T-helper 1 cell treated with Interleukin-12 subunit alpha and Interleukin-12 subunit beta and Interleukin-4 antibody, amounts not matched to agents 30 μg/mL and 1 μg/mL, for 36 hours (primary cell): ENCODE data around the gene RAI1.
"Not testable (repeated sequence)": the region's sequence is repeated elsewhere in the genome, so short reads cannot be mapped to it uniquely, and the experiment has no call there.

Source experiments
- H3K27ac Mint-ChIP-seq: one replicate; pipeline ENCODE4 v1.8.0; 2021; ENCODE audit warnings: mild to moderate bottlenecking, mixed read lengths
- H3K27me3 Mint-ChIP-seq: one replicate; pipeline ENCODE4 v1.8.0; 2021; ENCODE audit warnings: low read depth, mixed read lengths
- H3K36me3 Mint-ChIP-seq: one replicate; pipeline ENCODE4 v1.8.0; 2021; ENCODE audit warnings: low read depth, mixed read lengths
- H3K4me1 Mint-ChIP-seq: one replicate; pipeline ENCODE4 v1.8.0; 2021; ENCODE audit warnings: low read depth, mixed read lengths
- H3K4me3 Mint-ChIP-seq: one replicate; pipeline ENCODE4 v1.8.0; 2021; ENCODE audit warnings: mild to moderate bottlenecking, moderate library complexity, mixed read lengths
- H3K9me3 Mint-ChIP-seq: one replicate; pipeline ENCODE4 v1.8.0; 2021; ENCODE audit warnings: mixed read lengths

Gene RAI1

GRCh38 chr17:17806035-17806434 is 124.8 kb downstream of the RAI1 start:
- Mint-ChIP-seq H3K9me3 (no peaks in the 10 kb centered on the region), H3K27me3 (no peaks in the 10 kb centered on the region), H3K4me3 (no peak overlapping the region), H3K36me3 (peaks cover 8% of the 10 kb centered on the region), H3K4me1 (peaks cover 2% of the 10 kb centered on the region), H3K27ac (no peak overlapping the region)

DNA sequence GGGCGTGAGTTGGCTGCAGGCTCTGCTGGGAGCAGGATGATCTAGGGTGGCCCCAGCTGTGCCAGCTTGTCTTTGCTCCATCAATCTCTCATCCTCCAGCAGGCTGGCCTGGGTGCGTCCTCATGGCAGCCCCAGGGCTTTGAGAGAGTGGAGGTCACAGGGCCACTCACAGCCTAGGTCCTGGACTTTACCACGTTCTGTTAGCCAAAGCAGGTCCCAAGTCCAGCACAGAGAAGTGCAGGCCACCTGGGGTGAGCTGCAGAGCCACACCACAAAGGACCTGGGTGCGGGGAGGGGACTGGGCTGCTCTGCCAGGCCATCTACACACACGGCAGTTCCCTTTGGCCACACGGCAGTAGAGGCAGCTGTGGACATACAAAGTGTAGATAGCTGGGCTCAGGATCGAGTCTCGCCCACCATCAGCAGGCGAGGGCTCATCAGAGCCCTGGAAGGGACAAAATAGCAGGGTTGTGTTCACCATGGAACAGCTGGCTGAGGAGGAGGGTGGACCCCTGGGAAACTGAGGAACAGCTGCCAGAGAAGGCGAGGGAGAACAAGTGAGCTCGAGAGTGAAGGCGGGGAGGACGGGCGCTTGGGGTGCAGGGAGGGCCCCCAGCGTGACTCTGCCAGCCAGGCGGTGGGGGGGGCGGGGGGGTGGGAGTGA is 125.5 kb downstream of the RAI1 start:
- no peak overlapping the region for H3K4me3 Mint-ChIP-seq

GRCh38 chr17:17807440-17807839 is 126.2 kb downstream of the RAI1 start:
- Mint-ChIP-seq H3K27ac (no peak overlapping the region), H3K4me3 (no peak overlapping the region), H3K9me3 (no peaks in the 10 kb centered on the region), H3K27me3 (no peaks in the 10 kb centered on the region), H3K4me1 (peaks cover 2% of the 10 kb centered on the region), H3K36me3 (peaks cover 6% of the 10 kb centered on the region)

More for the DNA sequence above, 125.5 kb downstream of the RAI1 start:
- peaks cover 2% of the 10 kb centered on the region for H3K4me1 Mint-ChIP-seq
- no peaks in the 10 kb centered on the region for H3K9me3 Mint-ChIP-seq
- no peaks in the 10 kb centered on the region for H3K27me3 Mint-ChIP-seq
- peaks cover 8% of the 10 kb centered on the region for H3K36me3 Mint-ChIP-seq
- no peak overlapping the region for H3K27ac Mint-ChIP-seq

GRCh38 chr17:17808200-17808599 is 126.9 kb downstream of the RAI1 start:
- not testable (repeated sequence) for H3K27me3 Mint-ChIP-seq, H3K36me3 Mint-ChIP-seq, H3K27ac Mint-ChIP-seq, H3K4me1 Mint-ChIP-seq, H3K9me3 Mint-ChIP-seq, H3K4me3 Mint-ChIP-seq

GRCh38 chr17:17808706-17809432 is 127.6 kb downstream of the RAI1 start:
- H3K27ac Mint-ChIP-seq: no peak overlapping the region
- peaks cover 2% of the 10 kb centered on the region for H3K4me1 Mint-ChIP-seq
- H3K4me3 Mint-ChIP-seq: no peak overlapping the region
- H3K36me3 Mint-ChIP-seq: peaks cover 10% of the 10 kb centered on the region
- H3K9me3 Mint-ChIP-seq: no peaks in the 10 kb centered on the region
- H3K27me3 Mint-ChIP-seq: no peaks in the 10 kb centered on the region

DNA sequence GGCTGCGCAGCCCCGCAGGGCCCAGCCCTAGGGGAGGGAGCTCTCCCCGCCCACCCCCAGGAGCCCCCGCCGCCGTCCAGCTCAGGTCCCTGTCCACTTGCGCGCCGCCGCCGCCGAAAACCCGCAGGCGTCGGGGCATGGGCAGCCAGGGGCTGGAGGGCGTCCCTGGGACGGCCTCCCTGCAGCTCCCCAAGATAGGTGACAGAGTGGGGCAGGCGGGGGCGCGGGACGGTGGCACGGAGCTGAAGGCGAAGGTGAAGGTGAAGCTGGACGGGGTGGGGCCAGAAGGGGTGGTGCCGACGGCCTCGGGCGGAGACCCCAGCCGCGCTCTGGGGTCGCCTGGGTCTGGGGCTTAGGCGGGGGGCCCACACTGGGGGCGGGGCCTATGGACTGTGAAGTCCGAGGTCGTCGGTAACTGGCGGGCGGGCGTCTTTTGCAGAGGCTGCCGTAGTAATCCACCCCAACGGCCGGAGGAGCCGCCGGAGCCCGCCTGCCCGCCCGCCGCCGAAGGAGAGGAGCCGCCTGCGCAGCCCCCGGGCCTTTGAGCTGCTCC is 128.3 kb downstream of the RAI1 start:
- Mint-ChIP-seq H3K36me3 (peaks cover 11% of the 10 kb centered on the region), H3K4me1 (peaks cover 2% of the 10 kb centered on the region), H3K27me3 (no peaks in the 10 kb centered on the region), H3K27ac (no peak overlapping the region), H3K9me3 (no peaks in the 10 kb centered on the region), H3K4me3 (no peak overlapping the region)

DNA sequence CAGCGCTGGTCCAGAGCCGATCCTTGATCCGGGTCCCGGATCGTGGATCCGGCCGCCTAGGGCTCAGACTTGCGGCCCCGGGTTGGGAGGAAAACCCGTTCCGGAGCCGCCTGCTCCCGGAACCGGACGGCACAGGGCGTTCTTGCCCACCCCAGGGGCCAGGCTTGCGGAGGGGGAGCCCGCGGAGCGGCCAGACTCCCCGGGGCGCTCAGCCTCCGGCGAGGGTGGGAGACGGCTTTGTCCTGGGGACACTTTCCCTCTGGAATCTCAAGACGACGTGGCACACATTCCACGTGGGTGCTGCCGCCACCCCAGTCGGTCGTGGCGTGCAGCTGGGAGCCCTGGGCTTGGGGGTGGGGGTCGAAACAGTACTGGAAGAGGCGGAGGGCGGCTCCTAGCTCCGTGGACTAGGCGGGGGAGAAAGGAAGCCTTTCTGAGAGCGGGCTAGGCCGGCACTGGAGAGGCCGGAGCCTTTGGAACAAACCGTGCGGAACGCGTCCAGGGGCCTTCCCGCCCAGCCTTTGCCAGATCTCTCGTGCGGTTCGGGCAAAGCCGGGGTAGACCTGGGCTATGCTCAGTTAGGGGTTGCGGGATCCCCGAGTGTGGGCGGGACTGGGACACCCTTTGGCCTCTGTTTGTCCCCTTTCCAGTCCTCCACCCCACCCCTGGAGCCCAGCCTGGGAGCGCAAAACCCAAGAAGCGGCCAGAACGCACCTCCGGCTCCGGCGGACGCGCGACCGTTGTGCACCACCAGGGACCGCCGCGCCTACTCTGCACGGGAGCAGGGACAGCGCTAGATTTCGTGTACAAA is 129.0 kb downstream of the RAI1 start:
- H3K4me3 Mint-ChIP-seq: no peak overlapping the region
- H3K36me3 Mint-ChIP-seq: peaks cover 11% of the 10 kb centered on the region
- H3K27ac Mint-ChIP-seq: no peak overlapping the region
- H3K27me3 Mint-ChIP-seq: no peaks in the 10 kb centered on the region
- peaks cover 2% of the 10 kb centered on the region for H3K4me1 Mint-ChIP-seq
- H3K9me3 Mint-ChIP-seq: no peaks in the 10 kb centered on the region

- Mint-ChIP-seq H3K36me3 (peaks cover 14% of the 10 kb centered on the region), H3K27ac (no peak overlapping the region), H3K4me1 (peaks cover 4% of the 10 kb centered on the region), H3K4me3 (no peak overlapping the region), H3K9me3 (no peaks in the 10 kb centered on the region), H3K27me3 (no peaks in the 10 kb centered on the region)
These were observed 129.6 kb downstream of the RAI1 start for GRCh38 chr17:17810895-17811248.

DNA sequence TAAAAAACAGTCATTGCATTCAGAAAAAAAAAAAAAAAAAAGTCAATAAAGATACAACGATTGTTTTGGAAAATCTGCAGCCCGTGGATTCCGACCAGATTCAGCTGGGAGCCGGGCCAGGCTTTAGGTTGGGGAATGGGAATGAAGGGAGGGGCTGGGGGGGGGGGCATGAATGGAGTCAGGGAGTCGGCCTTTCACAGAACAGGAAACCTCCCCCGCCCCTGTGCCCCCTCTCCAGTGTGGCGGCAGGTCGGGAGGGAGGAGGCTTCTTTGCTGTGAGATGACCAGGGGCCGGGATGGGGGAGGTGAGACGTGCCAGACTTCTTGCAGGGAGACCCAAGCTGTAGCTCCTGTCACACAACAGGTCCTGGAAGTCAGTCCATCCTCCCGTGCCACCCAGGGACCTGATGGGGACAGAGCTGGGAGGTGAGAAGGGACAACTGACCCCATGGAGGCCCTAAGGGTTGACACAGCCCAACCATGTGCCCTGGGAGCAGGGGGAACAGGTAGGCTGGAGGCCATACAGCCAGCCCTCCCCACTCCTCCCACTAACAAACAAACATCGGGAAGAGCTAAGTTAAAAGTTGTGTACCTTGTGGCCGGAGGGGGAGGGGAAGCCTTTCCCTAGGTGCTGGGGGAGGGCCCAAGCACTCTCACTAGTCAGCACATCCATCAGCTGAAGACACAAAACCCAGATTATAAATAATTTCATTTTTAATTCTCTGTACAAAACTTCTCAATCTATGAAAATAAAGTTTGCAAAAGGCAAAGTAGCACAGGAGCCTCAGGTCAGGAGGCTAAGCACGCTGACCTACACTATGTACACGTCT is 130.3 kb downstream of the RAI1 start:
- H3K27ac Mint-ChIP-seq: no peak overlapping the region
- H3K27me3 Mint-ChIP-seq: no peaks in the 10 kb centered on the region
- peaks cover 13% of the 10 kb centered on the region for H3K36me3 Mint-ChIP-seq
- H3K4me1 Mint-ChIP-seq: peaks cover 4% of the 10 kb centered on the region
- no peaks in the 10 kb centered on the region for H3K9me3 Mint-ChIP-seq
- no peak overlapping the region for H3K4me3 Mint-ChIP-seq

- H3K4me3 Mint-ChIP-seq: no peak overlapping the region
- H3K27ac Mint-ChIP-seq: peak overlapping the region; percentile 19
- H3K36me3 Mint-ChIP-seq: peaks cover 10% of the 10 kb centered on the region
- peaks cover 4% of the 10 kb centered on the region for H3K4me1 Mint-ChIP-seq
- no peaks in the 10 kb centered on the region for H3K9me3 Mint-ChIP-seq
- no peaks in the 10 kb centered on the region for H3K27me3 Mint-ChIP-seq
These were observed 131.2 kb downstream of the RAI1 start for GRCh38 chr17:17812211-17813054.

- H3K9me3 Mint-ChIP-seq: no peaks in the 10 kb centered on the region
- H3K27ac Mint-ChIP-seq: no peak overlapping the region
- H3K4me1 Mint-ChIP-seq: peaks cover 2% of the 10 kb centered on the region
- H3K36me3 Mint-ChIP-seq: peaks cover 13% of the 10 kb centered on the region
- no peaks in the 10 kb centered on the region for H3K27me3 Mint-ChIP-seq
- no peak overlapping the region for H3K4me3 Mint-ChIP-seq
These were observed 131.9 kb downstream of the RAI1 start for GRCh38 chr17:17813055-17813724.

DNA sequence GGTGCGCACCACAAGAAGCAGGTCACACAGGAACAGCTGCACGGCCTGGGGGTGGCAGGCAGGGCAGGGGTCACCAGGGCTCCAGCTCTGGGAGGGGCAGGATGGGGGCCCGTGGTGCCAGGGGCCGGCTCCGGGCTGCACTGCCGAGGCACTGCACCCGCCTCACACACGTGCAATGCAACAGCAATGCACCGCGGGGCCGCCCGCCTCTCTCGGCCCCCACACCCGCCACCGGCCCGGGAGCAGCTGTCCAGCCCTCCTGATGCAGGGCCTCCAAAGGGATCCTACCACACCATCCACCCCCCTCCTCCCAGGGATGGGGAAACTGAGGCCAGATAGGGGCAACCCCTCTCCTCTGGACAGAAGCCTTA is 132.5 kb downstream of the RAI1 start:
- no peak overlapping the region for H3K27ac Mint-ChIP-seq
- no peaks in the 10 kb centered on the region for H3K9me3 Mint-ChIP-seq
- H3K36me3 Mint-ChIP-seq: peaks cover 17% of the 10 kb centered on the region

More for the DNA sequence above, 132.5 kb downstream of the RAI1 start:
- Mint-ChIP-seq H3K4me1 (peaks cover 6% of the 10 kb centered on the region), H3K4me3 (no peak overlapping the region), H3K27me3 (no peaks in the 10 kb centered on the region)
